HepG2 (cell line): ENCODE measurements around the gene NUBPL. TPM values are rescaled to one million over a fixed set of nuclear protein-coding genes. Genes with fewer than 3 reads are reported as not detected.

ENCODE experiments used
- DPF2 ChIP-seq: sonication (generic); formaldehyde crosslinking; IDR thresholded peaks from 2 replicates; pipeline ENCODE4 v1.4.0; 2020; ENCODE audit warnings: mild to moderate bottlenecking, low read depth, missing genetic modification reagents, borderline replicate concordance
- KLF15 ChIP-seq: sonication (generic); formaldehyde crosslinking; IDR thresholded peaks from 2 replicates; pipeline ENCODE4 v1.8.1; 2023; ENCODE audit warnings: borderline replicate concordance, mild to moderate bottlenecking, inconsistent platforms, missing genetic modification reagents, mixed read lengths
- ZNF207 ChIP-seq: fragments of 450-650 bp; IDR thresholded peaks from 2 replicates; pipeline ENCODE4 v1.6.1; 2016; ENCODE audit warnings: antibody characterized with exemption, borderline replicate concordance
- ZNF891 ChIP-seq: sonication (generic); formaldehyde crosslinking; IDR thresholded peaks from 2 replicates; pipeline ENCODE4 v1.5.0; 2020; ENCODE audit warnings: mild to moderate bottlenecking, missing genetic modification reagents
- polyA plus RNA-seq, 8 experiments: library from polyadenylated mRNA; depleted of rRNA in 3 of 8; stranded (reverse) in 7 of 8; unstranded in 1 of 8; fragments of >200 nt; fragmentation: Illumina TruSeq in 4 of 8; extraction: Trizol in 4 of 8; gene quantifications; 2 replicates each; pipeline versions ENCODE4 v1.2.1 to v1.2.3, GENCODE V29; 2011 to 2016; ENCODE audit warnings: low read depth in 4 of 8, missing spikeins in 1 of 8, mixed read lengths in 1 of 8; ENCODE audit not compliant: insufficient read depth in 1 of 8
- total RNA-seq, 5 experiments: library from RNA; depleted of rRNA; stranded (reverse); fragments of >200 nt; fragmentation: Illumina TruSeq; extraction: Trizol; gene quantifications; 2 replicates each; pipeline ENCODE4 v1.2.3, GENCODE V29; 2016; ENCODE audit warnings: low read depth in 1 of 5
- TF ChIP-seq, protein P1 (sequence below): sonication (generic); formaldehyde crosslinking; IDR thresholded peaks from 2 replicates; pipeline ENCODE4 v1.4.0; 2020; ENCODE audit warnings: missing genetic modification reagents
- TF ChIP-seq, protein P2 (sequence below): sonication (generic); formaldehyde crosslinking; IDR thresholded peaks from 2 replicates; pipeline ENCODE4 v1.5.1; 2020; ENCODE audit warnings: mild to moderate bottlenecking, moderate library complexity, missing genetic modification reagents
- TF ChIP-seq, protein P3 (sequence below): sonication (generic); formaldehyde crosslinking; IDR thresholded peaks from 2 replicates; pipeline ENCODE4 v1.4.0; 2020; ENCODE audit warnings: missing genetic modification reagents
- TF ChIP-seq, protein P4 (sequence below), 2 experiments: fragments of 450-650 bp in 1 of 2; sonication (generic) in 1 of 2; formaldehyde crosslinking in 1 of 2; IDR thresholded peaks; 2 replicates each; pipeline versions ENCODE4 v1.6.1 to v1.8.0; 2016 to 2022; ENCODE audit warnings: antibody characterized with exemption in 1 of 2, mild to moderate bottlenecking in 1 of 2, missing genetic modification reagents in 1 of 2
- TF ChIP-seq, protein P5 (sequence below): sonication (generic); formaldehyde crosslinking; IDR thresholded peaks from 2 replicates; pipeline ENCODE4 v1.4.0; 2020; ENCODE audit warnings: missing genetic modification reagents

NUBPL gene
- total and polyA plus RNA-seq, 2 of the 13 experiments (the other 11 are each of a cell fraction or from before 2014, with no cell fraction given) = 21.3 to 44.1 TPM

DNA sequence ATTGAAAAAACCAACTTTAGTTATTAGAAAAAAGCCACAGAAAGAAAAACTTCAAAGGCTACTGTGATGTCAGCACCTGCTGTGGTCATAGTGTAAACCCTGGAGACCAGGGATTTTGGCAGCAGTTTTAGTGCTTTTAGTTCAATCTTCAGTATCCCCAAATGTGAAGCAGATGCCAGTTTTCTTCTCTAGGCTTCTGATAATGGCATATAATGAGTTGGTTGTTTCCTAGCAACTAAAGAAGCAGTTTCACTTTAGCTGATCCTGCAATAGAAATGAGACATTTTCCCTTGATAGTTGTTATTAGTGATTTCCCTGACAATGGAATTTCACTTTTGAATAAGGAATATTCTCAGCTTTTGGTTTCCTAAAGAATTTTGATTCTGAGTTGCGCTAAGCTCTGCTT is 131.2 kb downstream of the NUBPL start (continued):
- TF ChIP-seq, protein P1, sequence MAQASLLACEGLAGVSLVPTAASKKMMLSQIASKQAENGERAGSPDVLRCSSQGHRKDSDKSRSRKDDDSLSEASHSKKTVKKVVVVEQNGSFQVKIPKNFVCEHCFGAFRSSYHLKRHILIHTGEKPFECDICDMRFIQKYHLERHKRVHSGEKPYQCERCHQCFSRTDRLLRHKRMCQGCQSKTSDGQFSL (CRISPR knock-in tag) = no peak
- TF ChIP-seq, protein P2, sequence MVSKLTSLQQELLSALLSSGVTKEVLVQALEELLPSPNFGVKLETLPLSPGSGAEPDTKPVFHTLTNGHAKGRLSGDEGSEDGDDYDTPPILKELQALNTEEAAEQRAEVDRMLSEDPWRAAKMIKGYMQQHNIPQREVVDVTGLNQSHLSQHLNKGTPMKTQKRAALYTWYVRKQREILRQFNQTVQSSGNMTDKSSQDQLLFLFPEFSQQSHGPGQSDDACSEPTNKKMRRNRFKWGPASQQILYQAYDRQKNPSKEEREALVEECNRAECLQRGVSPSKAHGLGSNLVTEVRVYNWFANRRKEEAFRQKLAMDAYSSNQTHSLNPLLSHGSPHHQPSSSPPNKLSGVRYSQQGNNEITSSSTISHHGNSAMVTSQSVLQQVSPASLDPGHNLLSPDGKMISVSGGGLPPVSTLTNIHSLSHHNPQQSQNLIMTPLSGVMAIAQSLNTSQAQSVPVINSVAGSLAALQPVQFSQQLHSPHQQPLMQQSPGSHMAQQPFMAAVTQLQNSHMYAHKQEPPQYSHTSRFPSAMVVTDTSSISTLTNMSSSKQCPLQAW = no peak
- TF ChIP-seq, protein P3, sequence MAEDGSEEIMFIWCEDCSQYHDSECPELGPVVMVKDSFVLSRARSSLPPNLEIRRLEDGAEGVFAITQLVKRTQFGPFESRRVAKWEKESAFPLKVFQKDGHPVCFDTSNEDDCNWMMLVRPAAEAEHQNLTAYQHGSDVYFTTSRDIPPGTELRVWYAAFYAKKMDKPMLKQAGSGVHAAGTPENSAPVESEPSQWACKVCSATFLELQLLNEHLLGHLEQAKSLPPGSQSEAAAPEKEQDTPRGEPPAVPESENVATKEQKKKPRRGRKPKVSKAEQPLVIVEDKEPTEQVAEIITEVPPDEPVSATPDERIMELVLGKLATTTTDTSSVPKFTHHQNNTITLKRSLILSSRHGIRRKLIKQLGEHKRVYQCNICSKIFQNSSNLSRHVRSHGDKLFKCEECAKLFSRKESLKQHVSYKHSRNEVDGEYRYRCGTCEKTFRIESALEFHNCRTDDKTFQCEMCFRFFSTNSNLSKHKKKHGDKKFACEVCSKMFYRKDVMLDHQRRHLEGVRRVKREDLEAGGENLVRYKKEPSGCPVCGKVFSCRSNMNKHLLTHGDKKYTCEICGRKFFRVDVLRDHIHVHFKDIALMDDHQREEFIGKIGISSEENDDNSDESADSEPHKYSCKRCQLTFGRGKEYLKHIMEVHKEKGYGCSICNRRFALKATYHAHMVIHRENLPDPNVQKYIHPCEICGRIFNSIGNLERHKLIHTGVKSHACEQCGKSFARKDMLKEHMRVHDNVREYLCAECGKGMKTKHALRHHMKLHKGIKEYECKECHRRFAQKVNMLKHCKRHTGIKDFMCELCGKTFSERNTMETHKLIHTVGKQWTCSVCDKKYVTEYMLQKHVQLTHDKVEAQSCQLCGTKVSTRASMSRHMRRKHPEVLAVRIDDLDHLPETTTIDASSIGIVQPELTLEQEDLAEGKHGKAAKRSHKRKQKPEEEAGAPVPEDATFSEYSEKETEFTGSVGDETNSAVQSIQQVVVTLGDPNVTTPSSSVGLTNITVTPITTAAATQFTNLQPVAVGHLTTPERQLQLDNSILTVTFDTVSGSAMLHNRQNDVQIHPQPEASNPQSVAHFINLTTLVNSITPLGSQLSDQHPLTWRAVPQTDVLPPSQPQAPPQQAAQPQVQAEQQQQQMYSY = no peak
- TF ChIP-seq DPF2 (no peak), ZNF207 (no peak), ZNF891 (CRISPR knock-in tag) (no peak), KLF15 (CRISPR knock-in tag) (no peak)
- TF ChIP-seq, protein P4, sequence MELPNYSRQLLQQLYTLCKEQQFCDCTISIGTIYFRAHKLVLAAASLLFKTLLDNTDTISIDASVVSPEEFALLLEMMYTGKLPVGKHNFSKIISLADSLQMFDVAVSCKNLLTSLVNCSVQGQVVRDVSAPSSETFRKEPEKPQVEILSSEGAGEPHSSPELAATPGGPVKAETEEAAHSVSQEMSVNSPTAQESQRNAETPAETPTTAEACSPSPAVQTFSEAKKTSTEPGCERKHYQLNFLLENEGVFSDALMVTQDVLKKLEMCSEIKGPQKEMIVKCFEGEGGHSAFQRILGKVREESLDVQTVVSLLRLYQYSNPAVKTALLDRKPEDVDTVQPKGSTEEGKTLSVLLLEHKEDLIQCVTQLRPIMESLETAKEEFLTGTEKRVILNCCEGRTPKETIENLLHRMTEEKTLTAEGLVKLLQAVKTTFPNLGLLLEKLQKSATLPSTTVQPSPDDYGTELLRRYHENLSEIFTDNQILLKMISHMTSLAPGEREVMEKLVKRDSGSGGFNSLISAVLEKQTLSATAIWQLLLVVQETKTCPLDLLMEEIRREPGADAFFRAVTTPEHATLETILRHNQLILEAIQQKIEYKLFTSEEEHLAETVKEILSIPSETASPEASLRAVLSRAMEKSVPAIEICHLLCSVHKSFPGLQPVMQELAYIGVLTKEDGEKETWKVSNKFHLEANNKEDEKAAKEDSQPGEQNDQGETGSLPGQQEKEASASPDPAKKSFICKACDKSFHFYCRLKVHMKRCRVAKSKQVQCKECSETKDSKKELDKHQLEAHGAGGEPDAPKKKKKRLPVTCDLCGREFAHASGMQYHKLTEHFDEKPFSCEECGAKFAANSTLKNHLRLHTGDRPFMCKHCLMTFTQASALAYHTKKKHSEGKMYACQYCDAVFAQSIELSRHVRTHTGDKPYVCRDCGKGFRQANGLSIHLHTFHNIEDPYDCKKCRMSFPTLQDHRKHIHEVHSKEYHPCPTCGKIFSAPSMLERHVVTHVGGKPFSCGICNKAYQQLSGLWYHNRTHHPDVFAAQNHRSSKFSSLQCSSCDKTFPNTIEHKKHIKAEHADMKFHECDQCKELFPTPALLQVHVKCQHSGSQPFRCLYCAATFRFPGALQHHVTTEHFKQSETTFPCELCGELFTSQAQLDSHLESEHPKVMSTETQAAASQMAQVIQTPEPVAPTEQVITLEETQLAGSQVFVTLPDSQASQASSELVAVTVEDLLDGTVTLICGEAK (IDR thresholded peaks at IDR 0.05) = no peak
- TF ChIP-seq, protein P4 (CRISPR knock-in tag; IDR thresholded peaks at IDR 0.05) = no peak
- TF ChIP-seq, protein P5, sequence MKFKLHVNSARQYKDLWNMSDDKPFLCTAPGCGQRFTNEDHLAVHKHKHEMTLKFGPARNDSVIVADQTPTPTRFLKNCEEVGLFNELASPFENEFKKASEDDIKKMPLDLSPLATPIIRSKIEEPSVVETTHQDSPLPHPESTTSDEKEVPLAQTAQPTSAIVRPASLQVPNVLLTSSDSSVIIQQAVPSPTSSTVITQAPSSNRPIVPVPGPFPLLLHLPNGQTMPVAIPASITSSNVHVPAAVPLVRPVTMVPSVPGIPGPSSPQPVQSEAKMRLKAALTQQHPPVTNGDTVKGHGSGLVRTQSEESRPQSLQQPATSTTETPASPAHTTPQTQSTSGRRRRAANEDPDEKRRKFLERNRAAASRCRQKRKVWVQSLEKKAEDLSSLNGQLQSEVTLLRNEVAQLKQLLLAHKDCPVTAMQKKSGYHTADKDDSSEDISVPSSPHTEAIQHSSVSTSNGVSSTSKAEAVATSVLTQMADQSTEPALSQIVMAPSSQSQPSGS (CRISPR knock-in tag) = no peak
- TF ChIP-seq, all 625 proteins: peak for 0
